Stimulated activated CD8-positive, alpha-beta memory T cell treated with anti-CD3 and anti-CD28 coated beads, Interleukin-4, amount 100 ng/mL, for 48 hours (primary cell): Measurements from ENCODE around the gene FAM163A.

ENCODE experiments used
- DNase-seq: peaks from one replicate; pipeline ENCODE4 v3.0.0-alpha.2; 2020

FAM163A gene

DNA sequence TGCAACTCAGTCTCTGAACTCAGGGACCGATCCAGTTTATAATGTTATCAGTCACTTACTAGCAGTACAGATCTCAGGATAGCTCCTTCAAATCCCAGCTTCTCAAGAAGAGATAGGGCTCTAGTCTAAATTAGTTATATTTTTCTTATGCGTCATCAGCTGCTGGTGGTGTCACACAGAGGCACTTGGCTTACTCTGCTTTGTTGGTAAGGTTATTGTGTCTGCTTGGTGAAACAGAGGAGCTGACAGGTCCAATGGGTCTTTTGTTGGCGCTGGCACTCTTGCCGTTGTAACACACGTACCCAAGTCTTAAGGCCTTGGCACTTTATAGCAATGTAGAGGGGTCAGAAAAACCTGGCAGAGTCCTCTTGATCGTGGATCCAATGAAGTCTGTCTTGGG, 122.3 kb downstream of the FAM163A start:
- no peak for DNase-seq
